GM12878 (cell line): ENCODE results near the gene TAS2R60. TPM values are rescaled to one million over a fixed set of nuclear protein-coding genes. Genes with fewer than 3 reads are reported as not detected.

ENCODE experiments used
- ATAC-seq: fragments of 200-7000 bp; cut with Tn5 transposase; 3 replicates; pipeline ENCODE4 v1.9.1; 2020; ENCODE audit warnings: mild to moderate bottlenecking, moderate library complexity
- BruUV-seq: library from RNA; stranded (reverse); fragments of 400-500 nt; replicated peaks from 2 replicates; lab custom pipeline; 2021; lab: Mats Ljungman, UMichigan
- CTCF ChIA-PET: fragments of 300-600 bp; sonication (Branson Sonifier 250); formaldehyde crosslinking; extraction: SDS; loops from one replicate; lab custom pipeline; 2021; ENCODE audit warnings: inconsistent platforms; lab: Yijun Ruan, JAX
- POLR2A ChIA-PET: fragments of 350-600 bp; formaldehyde crosslinking; extraction: SDS; loops from one replicate; lab custom pipeline; 2021; ENCODE audit warnings: inconsistent platforms; lab: Charles Lee
- RAD21 ChIA-PET: fragments of 300-600 bp; sonication (Branson Sonifier 250); formaldehyde crosslinking; loops from one replicate; lab custom pipeline; 2023; ENCODE audit warnings: antibody characterized with exemption; ENCODE audit not compliant: unreplicated experiment; lab: Charles Lee
- SMC1A ChIA-PET: fragments of 300-600 bp; sonication (Branson Sonifier 250); formaldehyde crosslinking; loops from one replicate; lab custom pipeline; 2023; ENCODE audit not compliant: unreplicated experiment, uncharacterized antibody; lab: Charles Lee
- DNase-seq: peaks from one replicate; pipeline ENCODE4 v3.0.0-alpha.2; 2011; ENCODE audit warnings: low read depth, low spot score
- FAIRE-seq: peaks from 3 replicates; lab custom pipeline; 2011; peaks lifted over from hg19 to GRCh38; lab: Jason Lieb, UNC
- H2AFZ ChIP-seq: 2 replicates; pipeline ENCODE4 v1.6.0; 2011; ENCODE audit warnings: low read depth, low read length, control low read depth; ENCODE audit not compliant: control insufficient read depth
- H3K27ac ChIP-seq: 2 replicates; pipeline ENCODE4 v1.5.1; 2011; ENCODE audit warnings: control low read depth; ENCODE audit not compliant: control insufficient read depth, insufficient read depth
- H3K27me3 ChIP-seq, 2 experiments: replicated peaks in 1 of 2; 2 replicates each; pipeline versions ENCODE4 v1.6.0 to v1.6.1; 2011; ENCODE audit warnings: low read length in 1 of 2; ENCODE audit not compliant: control insufficient read depth in 2 of 2, insufficient read depth in 2 of 2
- H3K36me3 ChIP-seq, 2 experiments: 2 replicates each; pipeline ENCODE4 v1.5.1; 2011; ENCODE audit warnings: low read length in 1 of 2; ENCODE audit not compliant: control insufficient read depth in 2 of 2, insufficient read depth in 2 of 2
- H3K4me1 ChIP-seq: 2 replicates; pipeline ENCODE4 v1.6.1; 2011; ENCODE audit warnings: mild to moderate bottlenecking, low read length, moderate library complexity, mixed read lengths; ENCODE audit not compliant: control insufficient read depth, insufficient read depth
- H3K4me2 ChIP-seq: 2 replicates; pipeline ENCODE4 v1.6.0; 2011; ENCODE audit warnings: control low read depth; ENCODE audit not compliant: control insufficient read depth, insufficient read depth
- H3K4me3 ChIP-seq: fragments of 200-600 bp; sonication (generic); 2 replicates; pipeline ENCODE4 v1.5.1; 2016
- H3K79me2 ChIP-seq: 2 replicates; pipeline ENCODE4 v1.6.0; 2011; ENCODE audit warnings: low read length; ENCODE audit not compliant: control insufficient read depth, insufficient read depth
- H3K9ac ChIP-seq: 2 replicates; pipeline ENCODE4 v1.8.0; 2011; ENCODE audit warnings: low read length, control low read depth, mixed read lengths; ENCODE audit not compliant: control insufficient read depth, insufficient read depth
- H3K9me3 ChIP-seq: replicated peaks from 3 replicates; pipeline ENCODE4 v1.5.1; 2011; ENCODE audit warnings: mild to moderate bottlenecking, low read length; ENCODE audit not compliant: control insufficient read depth, insufficient read depth
- H4K20me1 ChIP-seq: 2 replicates; pipeline ENCODE4 v1.6.0; 2011; ENCODE audit not compliant: control insufficient read depth, insufficient read depth
- CHD2 ChIP-seq: IDR thresholded peaks from 2 replicates; pipeline ENCODE4 v1.6.1; 2011; ENCODE audit warnings: low read depth, low read length, improper control_type of control experiment, borderline replicate concordance
- FOS ChIP-seq: IDR thresholded peaks from 3 replicates; pipeline ENCODE4 v1.6.1; 2011; ENCODE audit warnings: borderline replicate concordance; ENCODE audit not compliant: insufficient read length; ENCODE audit errors: extremely low read depth
- LARP7 ChIP-seq: fragments of 450-650 bp; IDR thresholded peaks from 2 replicates; pipeline ENCODE4 v1.6.1; 2017; ENCODE audit warnings: mild to moderate bottlenecking
- MTA2 ChIP-seq: fragments of 450-650 bp; IDR thresholded peaks from 2 replicates; pipeline ENCODE4 v1.6.1; 2016; ENCODE audit warnings: low read depth, mild to moderate bottlenecking, moderate library complexity
- PKNOX1 ChIP-seq: fragments of 450-650 bp; IDR thresholded peaks from 2 replicates; pipeline ENCODE4 v1.6.1; 2016; ENCODE audit warnings: mild to moderate bottlenecking
- SMAD5 ChIP-seq: IDR thresholded peaks from 2 replicates; pipeline ENCODE4 v1.6.1; 2016; ENCODE audit warnings: antibody characterized with exemption, low read depth
- STAT1 ChIP-seq: fragments of 450-650 bp; conservative IDR thresholded peaks from 2 replicates; pipeline ENCODE4 v1.6.1; 2014; ENCODE audit warnings: antibody characterized with exemption, mild to moderate bottlenecking
- ZNF274 ChIP-seq: IDR thresholded peaks from one replicate; pipeline ENCODE4 v1.8.0; 2011; ENCODE audit not compliant: insufficient read length, insufficient read depth
- WGBS: methylation state at CpG from one replicate; pipeline ENCODE4 v1.1.6; 2016; ENCODE audit warnings: low lambda C conversion rate; ENCODE audit not compliant: insufficient replicate concordance, insufficient coverage; ENCODE audit errors: missing lambda C conversion rate; 5-methylcytosine and 5-hydroxymethylcytosine counted together
- in situ Hi-C: fragments of 300-500 bp; cut with MboI; formaldehyde crosslinking; loops from 9 replicates; pipeline ENCODE4 v1.14.3; 2018; ENCODE audit warnings: mixed read lengths
- intact Hi-C: fragments of 100-400 bp; cut with micrococcal nuclease; formaldehyde crosslinking; loops from one replicate; pipeline ENCODE4 v1.14.2; 2022; ENCODE audit not compliant: unreplicated experiment
- polyA plus RNA-seq, 11 experiments: library from polyadenylated mRNA; depleted of rRNA in 4 of 11; unstranded in 6 of 11; stranded (reverse) in 5 of 11; fragments of >200 nt; fragmentation: Nextera tagmentation in 4 of 11; fragmentation: Illumina TruSeq in 1 of 11; extraction: Ambion mirVana in 4 of 11; extraction: Trizol in 1 of 11; gene quantifications; 1 replicate in 1 of 11; 2 replicates in 10 of 11; pipeline versions ENCODE4 v1.2.1 to v1.2.3, GENCODE V29; 2011 to 2016; ENCODE audit warnings: inconsistent platforms in 2 of 11, missing spikeins in 2 of 11, low read depth in 1 of 11
- total RNA-seq, 4 experiments: library from RNA; depleted of rRNA in 3 of 4; stranded (reverse); fragments of >200 nt in 3 of 4; fragmentation: Illumina TruSeq in 1 of 4; extraction: Trizol in 1 of 4; gene quantifications; 2 replicates each; pipeline versions ENCODE4 v1.2.1 to v1.2.3, GENCODE V29; 2013 to 2021
- TF ChIP-seq, protein P1 (sequence below): fragments of 450-650 bp; IDR thresholded peaks from 2 replicates; pipeline ENCODE4 v1.6.1; 2016; ENCODE audit warnings: mild to moderate bottlenecking
- TF ChIP-seq, protein P2 (sequence below): fragments of 450-650 bp; IDR thresholded peaks from 2 replicates; pipeline ENCODE4 v1.6.1; 2016; ENCODE audit warnings: mild to moderate bottlenecking, moderate library complexity, borderline replicate concordance
- TF ChIP-seq, protein P3 (sequence below): IDR thresholded peaks from 2 replicates; pipeline ENCODE4 v1.6.1; 2011; ENCODE audit warnings: mild to moderate bottlenecking, low read depth, low read length, moderate library complexity; ENCODE audit not compliant: insufficient replicate concordance

TAS2R60 gene
- total and polyA plus RNA-seq, 10 of the 15 experiments (the other 5 are each of a cell fraction or from before 2014, with no cell fraction given), result not detected

DNA sequence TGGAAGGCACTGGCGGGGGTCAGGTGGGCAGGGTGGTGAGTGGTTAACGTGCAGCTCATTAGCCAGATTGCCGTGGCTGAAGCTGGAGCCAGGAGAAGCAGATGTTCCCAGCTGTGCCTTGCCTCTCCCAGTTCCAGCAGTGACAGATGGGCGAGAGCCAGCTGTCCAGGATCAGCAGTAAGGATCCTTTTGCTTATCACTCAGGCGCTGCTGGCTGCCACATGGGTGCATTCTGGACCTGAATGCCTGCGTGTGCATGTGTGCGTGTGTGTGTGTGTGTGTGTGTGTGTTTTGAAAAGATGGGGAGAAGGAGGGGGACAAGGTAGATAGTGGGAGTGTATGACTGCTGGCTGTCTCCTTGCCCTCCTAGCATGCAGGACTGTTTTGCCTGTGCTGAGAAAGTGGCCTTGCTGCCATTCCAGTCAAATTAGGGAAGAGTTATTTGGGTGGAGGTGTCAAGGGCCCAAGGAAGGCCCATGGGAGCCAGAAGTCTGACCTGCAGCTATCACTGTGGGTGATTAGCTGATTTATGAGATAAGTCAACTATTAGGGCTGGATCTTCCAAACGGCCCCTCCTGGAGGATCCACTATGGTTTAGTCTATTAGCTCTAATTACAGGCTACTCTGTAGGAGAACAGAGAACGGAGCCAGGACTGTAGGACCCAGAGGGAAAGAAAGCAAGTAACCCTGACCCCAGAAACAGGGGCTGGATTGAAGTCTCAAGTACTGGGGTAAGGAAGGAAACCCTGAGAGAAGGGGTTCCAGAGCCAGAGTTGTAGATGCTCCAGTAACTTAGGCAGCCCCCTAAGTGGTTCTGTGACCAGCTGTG lies 37.9 kb upstream of the TAS2R60 start:
- WGBS, result 31% methylated on average over 9 of the region's 9 CpGs
- DNase-seq, result no peak
- ChIA-PET SMC1A (interaction anchor here (0.6 to 2.0 kb wide), 3 partner anchors 10 to 165 kb away, joined by 3 to 11 read pairs (median 3); no protein-coding TSS in a partner anchor), CTCF (interaction anchor here (1.3 to 4.4 kb wide), 5 partner anchors 11 to 165 kb away, joined by 3 to 27 read pairs (median 3); no protein-coding TSS in a partner anchor), RAD21 (interaction anchor here (0.9 kb wide), 1 partner anchor 165 kb away, joined by 3 read pairs; no protein-coding TSS in a partner anchor), POLR2A (no interaction called here)
- Histone ChIP-seq H4K20me1 (no peaks in the 10 kb centered on the region), H3K27me3 (peaks cover 0 to 4% of the 10 kb centered on the region in 2 experiments; a peak in 2 of 4 replicates), H3K4me2 (no peak overlapping the region), H3K9me3 (no peaks in the 10 kb centered on the region), H3K79me2 (no peaks in the 10 kb centered on the region), H3K4me1 (peaks cover 3% of the 10 kb centered on the region), H3K4me3 (no peak overlapping the region), H3K36me3 (no peaks in the 10 kb centered on the region), H3K27ac (no peak overlapping the region), H2AFZ (no peak overlapping the region), H3K9ac (no peak overlapping the region)
- ATAC-seq, result no peak
- intact Hi-C loops (no loop called here), in situ Hi-C loops (no loop called here)
- BruUV-seq, result no TSS peak
- FAIRE-seq, result no peak
- TF ChIP-seq SMAD5 (no peak), PKNOX1 (no peak), MTA2 (no peak), LARP7 (no peak), FOS (no peak), STAT1 (no peak), CHD2 (no peak), ZNF274 (no peak)
- TF ChIP-seq, protein P1, sequence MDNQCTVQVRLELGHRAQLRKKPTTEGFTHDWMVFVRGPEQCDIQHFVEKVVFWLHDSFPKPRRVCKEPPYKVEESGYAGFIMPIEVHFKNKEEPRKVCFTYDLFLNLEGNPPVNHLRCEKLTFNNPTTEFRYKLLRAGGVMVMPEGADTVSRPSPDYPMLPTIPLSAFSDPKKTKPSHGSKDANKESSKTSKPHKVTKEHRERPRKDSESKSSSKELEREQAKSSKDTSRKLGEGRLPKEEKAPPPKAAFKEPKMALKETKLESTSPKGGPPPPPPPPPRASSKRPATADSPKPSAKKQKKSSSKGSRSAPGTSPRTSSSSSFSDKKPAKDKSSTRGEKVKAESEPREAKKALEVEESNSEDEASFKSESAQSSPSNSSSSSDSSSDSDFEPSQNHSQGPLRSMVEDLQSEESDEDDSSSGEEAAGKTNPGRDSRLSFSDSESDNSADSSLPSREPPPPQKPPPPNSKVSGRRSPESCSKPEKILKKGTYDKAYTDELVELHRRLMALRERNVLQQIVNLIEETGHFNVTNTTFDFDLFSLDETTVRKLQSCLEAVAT, result no peak
- TF ChIP-seq, protein P2, sequence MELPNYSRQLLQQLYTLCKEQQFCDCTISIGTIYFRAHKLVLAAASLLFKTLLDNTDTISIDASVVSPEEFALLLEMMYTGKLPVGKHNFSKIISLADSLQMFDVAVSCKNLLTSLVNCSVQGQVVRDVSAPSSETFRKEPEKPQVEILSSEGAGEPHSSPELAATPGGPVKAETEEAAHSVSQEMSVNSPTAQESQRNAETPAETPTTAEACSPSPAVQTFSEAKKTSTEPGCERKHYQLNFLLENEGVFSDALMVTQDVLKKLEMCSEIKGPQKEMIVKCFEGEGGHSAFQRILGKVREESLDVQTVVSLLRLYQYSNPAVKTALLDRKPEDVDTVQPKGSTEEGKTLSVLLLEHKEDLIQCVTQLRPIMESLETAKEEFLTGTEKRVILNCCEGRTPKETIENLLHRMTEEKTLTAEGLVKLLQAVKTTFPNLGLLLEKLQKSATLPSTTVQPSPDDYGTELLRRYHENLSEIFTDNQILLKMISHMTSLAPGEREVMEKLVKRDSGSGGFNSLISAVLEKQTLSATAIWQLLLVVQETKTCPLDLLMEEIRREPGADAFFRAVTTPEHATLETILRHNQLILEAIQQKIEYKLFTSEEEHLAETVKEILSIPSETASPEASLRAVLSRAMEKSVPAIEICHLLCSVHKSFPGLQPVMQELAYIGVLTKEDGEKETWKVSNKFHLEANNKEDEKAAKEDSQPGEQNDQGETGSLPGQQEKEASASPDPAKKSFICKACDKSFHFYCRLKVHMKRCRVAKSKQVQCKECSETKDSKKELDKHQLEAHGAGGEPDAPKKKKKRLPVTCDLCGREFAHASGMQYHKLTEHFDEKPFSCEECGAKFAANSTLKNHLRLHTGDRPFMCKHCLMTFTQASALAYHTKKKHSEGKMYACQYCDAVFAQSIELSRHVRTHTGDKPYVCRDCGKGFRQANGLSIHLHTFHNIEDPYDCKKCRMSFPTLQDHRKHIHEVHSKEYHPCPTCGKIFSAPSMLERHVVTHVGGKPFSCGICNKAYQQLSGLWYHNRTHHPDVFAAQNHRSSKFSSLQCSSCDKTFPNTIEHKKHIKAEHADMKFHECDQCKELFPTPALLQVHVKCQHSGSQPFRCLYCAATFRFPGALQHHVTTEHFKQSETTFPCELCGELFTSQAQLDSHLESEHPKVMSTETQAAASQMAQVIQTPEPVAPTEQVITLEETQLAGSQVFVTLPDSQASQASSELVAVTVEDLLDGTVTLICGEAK, result no peak
- TF ChIP-seq, protein P3, sequence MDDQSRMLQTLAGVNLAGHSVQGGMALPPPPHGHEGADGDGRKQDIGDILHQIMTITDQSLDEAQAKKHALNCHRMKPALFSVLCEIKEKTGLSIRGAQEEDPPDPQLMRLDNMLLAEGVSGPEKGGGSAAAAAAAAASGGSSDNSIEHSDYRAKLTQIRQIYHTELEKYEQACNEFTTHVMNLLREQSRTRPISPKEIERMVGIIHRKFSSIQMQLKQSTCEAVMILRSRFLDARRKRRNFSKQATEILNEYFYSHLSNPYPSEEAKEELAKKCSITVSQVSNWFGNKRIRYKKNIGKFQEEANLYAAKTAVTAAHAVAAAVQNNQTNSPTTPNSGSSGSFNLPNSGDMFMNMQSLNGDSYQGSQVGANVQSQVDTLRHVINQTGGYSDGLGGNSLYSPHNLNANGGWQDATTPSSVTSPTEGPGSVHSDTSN, result no peak
